HG02588 (cell line): ENCODE measurements around the gene HS3ST3A1.

Source experiments
- ATAC-seq: cut with Tn5 transposase; IDR thresholded peaks from one replicate; pipeline ENCODE4 v1.9.1; 2021; ENCODE audit warnings: mild to moderate bottlenecking, moderate library complexity; ENCODE audit not compliant: unreplicated experiment

The HS3ST3A1 gene

DNA sequence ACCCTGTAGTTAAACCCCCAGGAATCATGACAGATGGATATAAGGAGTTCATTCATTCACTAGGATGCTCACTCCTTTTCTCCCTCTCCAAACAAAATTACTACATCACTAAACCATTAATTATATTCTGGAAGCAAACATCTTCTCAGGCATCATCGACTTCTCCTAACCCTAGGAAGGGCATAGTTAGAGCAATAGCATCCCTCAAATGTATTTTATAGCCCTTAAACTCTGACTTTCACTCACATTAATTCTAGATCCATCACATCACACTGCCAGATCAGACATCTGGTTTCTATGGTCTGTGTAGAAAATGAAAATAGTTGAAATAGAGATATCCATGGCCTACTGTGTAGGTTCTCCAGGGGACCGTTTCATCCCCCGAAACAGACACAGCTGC lies 143.9 kb downstream of the HS3ST3A1 start:
- no peak for ATAC-seq
